H4 (cell line): ENCODE results near the gene SH3RF2. TPM values are rescaled to one million over a fixed set of nuclear protein-coding genes. Genes with fewer than 3 reads are reported as not detected.
A peak's percentile ranks its signal among the peaks of the same experiment; 100 is the strongest.
"Not testable (repeated sequence)": the region's sequence is repeated elsewhere in the genome, so short reads cannot be mapped to it uniquely, and the experiment has no call there.

Experiments
- DNase-seq: peaks from one replicate; pipeline ENCODE4 v3.0.0-alpha.2; 2015; ENCODE audit warnings: low spot score
- total RNA-seq: library from RNA; depleted of rRNA; stranded (reverse); fragments of >200 nt; shearing (Covaris generic); gene quantifications from 2 replicates; pipeline ENCODE4 v1.2.3, GENCODE V29; 2014

The SH3RF2 gene
- total RNA-seq, 1 experiment from 2014 or later: 3.0 TPM

DNA sequence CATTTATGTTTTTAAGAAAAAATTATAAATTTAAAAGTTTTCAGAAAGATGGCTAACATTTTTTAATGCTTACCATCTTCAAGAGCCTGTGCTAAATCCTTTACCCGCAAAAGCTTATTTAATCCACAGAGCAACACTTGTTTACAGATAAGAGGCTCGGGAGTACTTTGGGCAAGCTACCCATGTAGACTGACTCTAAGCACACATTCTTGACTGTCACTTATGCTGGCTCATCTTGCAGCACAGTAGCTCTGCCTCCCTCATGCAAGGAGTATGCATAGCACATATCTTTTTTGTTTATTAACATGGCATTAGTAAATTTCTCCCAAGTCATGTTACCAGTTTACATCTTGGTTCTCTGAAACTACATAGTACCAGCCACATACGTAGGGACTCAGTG lies 14.7 kb downstream of the SH3RF2 start:
- no peak for DNase-seq

DNA sequence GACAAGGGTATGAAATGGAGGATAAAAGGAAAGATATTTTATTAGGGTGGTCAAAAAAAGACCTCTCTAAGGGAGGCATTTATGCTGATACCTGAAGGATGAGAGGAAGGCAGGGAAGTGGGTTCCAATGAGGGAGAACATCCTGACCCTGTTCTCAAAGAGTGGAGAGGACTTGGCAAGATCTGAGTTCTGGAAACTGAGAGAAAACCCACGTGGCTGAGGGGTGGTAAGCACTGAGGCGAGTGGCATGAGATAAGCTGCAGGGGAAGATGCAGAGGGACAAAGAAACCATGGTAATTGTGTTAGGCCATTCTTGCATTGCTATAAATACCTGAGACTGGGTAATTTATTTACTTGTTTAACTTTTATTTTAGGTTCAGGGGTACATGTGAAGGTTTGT lies 16.8 kb downstream of the SH3RF2 start:
- no peak for DNase-seq

DNA sequence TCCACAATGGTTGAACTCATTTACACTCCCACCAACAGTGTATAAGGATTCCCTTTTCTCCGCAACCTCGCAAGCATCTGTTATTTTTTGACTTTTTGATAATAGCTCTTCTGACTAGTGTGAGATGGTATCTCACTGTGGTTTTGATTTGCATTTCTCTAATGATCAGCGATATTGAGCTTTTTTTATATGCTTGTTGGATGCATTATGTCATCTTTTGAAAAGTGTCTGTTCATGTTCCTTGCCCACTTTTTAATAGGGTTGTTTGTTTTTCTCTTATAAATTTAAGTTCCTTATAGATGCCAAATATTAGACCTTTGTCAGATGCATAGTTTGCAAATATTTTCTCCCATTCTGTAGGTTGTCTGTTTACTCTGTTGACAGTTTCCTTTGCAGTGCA lies 17.8 kb downstream of the SH3RF2 start:
- DNase-seq: not testable (repeated sequence)

DNA sequence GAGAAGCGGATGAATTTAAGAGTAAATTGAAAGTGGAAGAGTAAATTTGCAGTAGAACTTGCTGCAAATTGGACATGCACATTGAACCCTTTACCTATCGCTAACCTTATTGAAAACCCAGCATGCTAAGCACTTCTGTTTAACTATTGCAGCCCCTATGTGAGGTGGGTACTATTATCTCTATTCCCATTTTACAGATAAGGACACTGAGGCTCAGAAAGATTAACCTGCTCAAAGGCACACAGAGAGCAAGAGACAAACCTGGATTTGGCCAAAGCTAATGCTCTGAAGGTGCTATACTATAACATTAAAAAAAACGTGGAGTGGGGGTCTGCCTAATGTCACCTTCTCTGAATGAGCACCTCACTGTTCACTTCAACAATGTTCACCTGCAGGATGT lies 21.0 kb downstream of the SH3RF2 start:
- DNase-seq: no peak

DNA sequence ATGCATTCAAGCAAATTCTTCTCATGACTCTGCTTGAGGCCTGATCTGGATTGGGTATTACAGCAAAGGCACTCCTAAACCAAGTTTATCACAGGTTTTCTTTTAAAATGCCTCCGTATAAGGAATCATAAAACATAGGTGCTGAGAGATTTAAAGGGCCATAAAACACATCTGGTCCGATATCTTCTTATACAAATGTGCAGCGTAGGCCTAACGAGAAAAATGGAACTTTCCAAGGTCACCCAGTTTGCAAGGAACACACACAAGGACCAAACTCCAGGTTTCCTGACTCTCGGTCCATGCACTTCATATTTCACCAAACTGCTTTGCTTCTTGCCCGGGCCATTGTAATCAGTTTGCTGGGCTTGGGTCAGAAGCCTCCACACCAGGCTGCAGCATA lies 22.1 kb downstream of the SH3RF2 start:
- DNase-seq: no peak

DNA sequence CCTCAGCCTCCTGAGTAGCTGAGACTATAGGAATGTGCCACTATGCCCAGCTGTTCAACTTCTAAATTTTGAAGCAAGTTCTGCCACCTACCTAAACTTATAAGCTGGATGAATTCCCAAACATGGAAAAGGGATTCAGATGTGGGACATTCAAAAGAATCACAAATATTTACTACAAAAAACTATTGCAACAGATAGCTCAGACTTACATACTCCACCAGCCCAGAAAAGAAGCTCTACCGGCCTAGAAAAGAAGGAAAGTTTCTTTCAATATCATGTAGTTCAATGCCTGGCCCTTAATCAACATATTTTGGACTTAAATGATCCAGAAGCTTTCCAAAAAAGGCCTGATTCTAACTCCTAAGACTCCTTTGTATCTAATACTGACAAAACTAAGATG lies 23.8 kb downstream of the SH3RF2 start:
- DNase-seq: no peak

DNA sequence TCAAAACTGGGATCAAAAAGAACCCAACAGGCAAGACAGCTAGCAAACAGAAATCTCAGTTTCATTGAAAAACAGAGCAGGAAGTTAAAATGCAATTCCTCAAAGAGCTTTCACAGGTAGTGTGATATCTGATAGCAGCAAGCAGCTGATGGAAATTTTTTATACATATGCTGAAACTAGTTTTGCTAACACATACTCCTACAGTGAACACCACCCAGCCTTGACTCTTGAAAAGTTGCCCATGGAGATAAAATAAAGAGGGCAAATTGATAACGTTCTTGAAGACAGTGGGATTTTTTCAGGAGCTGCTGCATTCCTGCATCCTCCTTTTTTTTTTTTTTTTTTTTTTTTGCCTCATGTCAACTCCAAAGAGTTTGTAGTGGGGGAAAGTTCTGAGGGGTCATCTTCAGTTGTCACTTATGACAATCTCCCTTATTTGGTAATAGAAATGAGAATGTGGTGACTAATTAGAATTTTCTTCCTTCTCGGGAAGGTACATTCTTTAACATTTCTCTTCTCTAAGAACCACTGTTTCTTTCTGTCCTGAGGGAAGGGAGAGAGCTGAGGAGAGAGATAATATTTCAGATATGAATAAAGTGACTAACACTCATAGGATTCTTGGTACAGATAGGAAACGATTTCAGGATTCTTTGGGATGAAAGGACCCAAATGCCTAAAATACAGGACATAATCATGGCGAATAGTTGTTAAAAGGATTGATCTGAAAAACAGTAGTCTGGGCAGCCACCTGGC lies 24.6 kb downstream of the SH3RF2 start:
- DNase-seq: no peak

DNA sequence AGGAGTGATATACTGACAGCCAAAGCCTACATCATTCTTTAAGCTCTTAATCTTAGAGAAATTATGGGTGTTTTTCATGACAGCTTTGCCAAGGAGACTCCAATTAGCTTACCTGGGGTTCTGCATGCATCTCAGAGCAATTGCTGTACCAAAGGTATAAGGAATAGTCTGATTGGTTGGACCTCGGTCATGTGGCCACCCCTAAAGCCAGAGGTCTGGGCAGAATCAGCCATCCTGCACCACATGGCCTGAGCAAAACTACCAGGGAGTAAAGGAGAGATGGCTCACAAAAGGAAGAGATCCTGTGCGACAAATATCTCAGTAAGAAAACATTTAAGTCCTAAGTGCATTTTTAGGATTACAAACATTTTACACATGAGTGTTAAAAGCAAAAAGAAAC lies 25.6 kb downstream of the SH3RF2 start:
- DNase-seq: no peak

DNA sequence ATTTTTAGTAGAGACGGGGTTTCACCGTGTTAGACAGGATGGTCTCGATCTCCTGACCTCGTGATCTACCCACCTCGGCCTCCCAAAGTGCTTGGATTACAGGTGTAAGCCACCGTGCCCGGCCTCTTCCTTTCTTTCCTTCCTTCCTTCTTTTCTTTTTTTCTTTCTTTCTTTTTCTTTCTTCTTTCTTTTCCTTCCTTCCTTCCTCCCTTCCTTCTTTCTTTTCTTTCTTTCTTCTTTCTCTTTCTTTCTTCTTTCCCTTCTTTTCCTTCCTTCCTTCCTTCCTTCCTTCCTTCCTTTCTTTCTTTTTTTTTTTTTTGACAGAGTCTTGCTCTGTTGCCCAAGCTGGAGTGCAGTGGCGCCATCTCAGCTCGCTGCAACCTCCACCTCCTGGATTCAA lies 27.6 kb downstream of the SH3RF2 start:
- not testable (repeated sequence) for DNase-seq

DNA sequence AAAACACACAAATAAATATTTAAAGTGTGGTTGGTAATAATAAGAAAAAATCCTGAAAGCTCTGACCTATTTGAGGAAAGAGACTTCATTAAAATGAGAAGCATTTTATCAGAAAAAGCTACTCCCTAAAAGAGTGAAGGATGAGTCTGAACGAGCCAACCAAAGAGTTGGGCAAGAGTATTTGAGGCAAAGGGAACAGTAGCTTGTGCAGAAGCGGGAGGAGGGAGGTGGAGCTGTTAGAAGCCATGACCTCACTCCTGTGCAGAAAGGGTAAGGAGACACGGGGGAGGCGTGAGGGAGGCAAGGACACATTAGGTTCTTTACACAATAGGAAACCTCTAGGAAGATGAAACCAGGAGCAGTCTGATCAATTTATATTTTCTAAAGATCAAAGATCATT lies 29.4 kb downstream of the SH3RF2 start:
- DNase-seq: no peak

DNA sequence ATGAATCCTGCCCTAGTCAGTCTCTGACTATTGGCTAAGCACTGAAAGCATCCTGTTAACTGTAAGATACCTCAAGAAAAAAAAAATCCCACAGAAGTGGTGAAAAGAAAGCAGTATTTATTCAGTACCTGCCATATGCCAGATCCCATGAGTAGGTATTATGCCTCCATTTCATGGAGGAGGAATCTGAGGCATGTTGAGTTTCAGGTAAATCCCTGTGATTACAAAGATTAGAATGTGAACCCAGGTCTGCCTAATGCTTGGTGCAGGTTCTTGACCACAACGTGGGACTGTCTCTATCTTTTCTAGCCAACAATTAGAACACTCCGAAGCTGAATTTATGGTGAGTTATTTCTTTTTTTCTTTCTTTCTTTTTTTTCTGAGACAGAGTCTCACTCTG lies 30.9 kb downstream of the SH3RF2 start:
- DNase-seq: no peak

DNA sequence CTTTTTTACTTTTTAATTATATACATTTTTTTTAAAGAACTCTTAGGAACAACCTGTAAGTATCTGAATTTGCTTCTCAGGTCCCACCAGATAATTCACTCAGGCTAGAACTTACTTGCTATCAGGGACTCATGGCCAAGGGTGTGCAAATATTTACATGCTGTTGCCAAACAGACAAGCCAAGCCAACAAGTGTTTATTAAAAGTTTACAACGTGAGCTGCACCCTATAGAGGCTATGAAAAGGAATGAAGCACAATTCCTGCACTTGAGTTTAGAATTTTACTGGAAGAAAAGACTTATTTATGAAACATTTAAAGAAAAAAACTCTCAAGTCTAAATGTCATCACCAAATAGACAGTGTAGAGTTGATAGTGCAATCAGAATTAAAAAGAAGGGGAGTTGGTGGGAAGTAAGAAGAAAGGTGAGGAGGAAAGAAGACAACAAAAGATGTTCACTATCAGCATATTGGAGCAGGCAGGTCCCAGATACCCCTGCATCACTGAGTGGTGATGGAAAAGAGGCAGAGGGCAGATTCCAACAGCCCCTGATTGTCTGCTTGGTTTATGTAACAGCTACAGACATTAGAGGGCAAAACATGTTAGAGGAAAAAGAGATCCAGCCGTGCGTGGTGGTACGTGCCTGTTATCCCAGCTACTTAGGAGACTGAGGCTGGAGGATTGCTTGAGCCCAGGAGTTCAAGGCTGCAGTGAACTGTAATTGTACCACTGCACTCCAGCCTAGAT lies 32.8 kb downstream of the SH3RF2 start:
- DNase-seq: no peak

DNA sequence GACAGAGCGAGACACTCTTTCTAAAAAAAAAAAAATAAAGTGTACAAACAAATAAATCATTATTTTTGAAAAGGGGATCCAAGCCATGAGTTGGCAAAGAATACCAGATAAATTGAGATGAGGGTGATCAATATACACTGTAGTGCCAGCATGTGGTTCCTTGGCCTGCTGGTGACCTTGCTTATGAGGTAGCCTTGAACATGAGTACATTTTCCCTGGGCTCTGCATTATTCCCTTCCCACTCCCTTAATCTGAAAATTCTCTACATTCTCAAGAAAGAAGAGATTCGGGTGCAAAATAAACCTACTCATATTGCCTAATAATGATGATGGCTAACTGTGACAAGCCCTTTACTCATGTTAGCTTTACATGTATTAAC lies 33.3 kb downstream of the SH3RF2 start:
- no peak for DNase-seq

DNA sequence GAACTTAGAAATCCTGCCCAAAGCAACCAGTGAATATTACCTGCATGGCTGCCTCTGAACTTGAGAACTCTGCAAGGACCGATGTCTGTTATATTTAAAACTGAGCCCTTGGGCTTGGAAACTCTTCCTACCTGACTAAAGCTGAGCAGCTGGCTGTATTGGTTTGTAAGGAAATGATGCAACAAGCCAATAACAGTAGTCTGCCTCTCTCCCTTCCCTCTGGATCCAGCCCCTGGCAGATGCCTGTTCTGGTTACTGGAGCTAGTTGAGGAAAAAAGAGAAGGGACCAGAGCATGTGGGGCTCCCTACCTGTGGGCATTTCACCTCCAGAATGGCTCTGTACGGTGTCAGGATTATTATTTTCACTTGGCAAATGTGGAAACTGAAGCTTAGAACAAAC lies 34.7 kb downstream of the SH3RF2 start:
- DNase-seq: no peak

DNA sequence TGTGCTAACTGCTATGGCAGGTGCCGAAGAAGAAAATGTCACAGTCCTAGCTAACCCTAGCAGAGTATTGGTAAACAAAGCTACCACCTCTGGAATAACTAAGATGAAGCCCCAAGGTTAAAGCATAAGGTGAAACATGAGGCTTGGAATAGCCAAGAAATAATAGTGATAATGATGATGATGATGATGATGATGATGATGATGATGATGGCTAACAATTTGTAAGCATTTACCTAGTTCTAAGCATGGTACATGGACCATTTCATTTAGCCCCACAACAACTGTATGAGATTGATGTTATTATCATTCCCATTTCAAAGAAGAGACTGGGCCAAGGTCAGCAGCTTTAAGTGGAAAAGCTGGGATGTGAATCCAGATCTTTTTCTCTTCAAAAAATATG lies 35.3 kb downstream of the SH3RF2 start:
- DNase-seq: no peak

DNA sequence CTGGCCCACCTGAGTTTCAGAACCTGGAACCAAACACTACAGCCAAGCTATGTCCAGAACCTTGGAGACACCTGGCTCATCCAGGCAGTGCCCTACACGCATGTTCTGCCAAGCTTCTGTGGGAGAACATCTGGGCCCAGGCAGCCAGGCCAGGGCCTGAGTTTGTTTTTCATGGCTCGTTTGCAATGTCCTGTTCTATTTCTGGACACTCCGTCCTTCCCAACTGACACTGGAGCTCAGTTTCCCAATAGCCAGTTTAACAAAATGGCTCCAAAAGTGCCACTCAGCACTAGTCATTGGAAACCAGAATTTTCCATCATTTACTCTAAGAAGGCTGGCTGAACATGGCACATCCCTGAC lies 38.6 kb downstream of the SH3RF2 start:
- no peak for DNase-seq

DNA sequence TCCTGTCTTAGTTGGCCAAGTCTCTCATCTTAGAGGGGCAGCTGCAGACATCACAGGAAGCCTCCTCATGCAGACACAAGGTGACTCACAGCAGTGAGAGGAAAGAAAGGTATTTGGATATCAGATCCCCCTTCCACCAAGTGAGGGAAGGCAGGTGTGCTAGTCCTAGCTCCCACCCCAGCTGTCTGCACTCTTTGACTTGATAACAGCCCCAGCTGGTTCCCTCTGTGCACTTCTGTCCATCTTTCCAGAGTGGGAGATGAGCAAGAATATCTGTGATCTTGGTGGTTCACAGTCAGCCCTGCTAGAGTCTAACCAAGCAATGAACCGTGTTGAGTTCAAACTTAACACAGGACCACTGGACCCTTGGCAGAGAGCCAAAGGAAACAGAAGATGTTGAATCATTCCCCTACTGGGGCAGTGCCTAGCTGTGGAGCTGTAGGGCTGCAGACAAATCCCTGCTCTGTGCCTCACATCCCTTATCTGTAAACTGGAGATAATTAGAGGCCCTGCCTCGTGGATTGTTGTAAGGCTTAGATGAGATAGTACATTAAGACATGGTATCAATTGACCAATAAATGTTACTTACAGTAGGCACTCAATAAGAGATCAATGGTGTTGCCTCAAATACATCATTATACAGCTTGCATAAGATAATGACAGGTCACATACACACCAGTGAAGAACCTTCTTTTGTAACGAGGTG lies 39.1 kb downstream of the SH3RF2 start:
- peak; percentile 38 for DNase-seq

DNA sequence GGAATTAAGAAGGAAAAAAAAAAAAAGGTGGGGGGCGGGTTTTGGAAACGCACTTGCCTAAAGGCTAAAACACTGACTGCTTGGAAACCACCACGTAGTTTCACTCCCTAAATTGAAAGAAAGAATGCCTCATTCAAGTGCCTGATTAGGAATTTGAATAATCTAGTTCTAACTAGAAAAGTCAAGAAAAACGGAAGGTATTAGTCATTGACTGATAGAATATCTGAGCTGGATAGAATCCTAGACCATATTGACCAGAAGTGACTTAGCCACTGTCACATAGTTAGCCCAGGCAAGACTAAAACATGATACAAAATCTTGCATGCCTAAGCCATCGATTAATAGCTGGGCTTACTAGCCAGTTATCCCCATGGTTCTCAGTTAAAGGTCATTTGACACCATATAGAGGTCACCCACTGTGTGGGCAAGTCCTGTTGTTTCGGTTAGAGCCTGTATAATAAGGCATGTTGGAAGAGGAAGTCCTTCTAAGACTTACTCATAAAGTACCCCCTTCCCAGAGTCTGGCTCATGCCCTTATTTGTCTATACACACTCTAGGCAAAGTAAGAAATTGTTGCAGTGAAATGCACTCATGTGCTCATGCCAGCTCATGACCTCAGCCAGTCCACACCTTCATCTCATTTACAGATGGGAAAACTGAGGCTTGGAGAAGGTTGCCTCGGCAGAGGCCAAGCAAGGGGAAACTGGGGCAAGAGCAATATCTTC lies 40.2 kb downstream of the SH3RF2 start:
- no peak for DNase-seq

DNA sequence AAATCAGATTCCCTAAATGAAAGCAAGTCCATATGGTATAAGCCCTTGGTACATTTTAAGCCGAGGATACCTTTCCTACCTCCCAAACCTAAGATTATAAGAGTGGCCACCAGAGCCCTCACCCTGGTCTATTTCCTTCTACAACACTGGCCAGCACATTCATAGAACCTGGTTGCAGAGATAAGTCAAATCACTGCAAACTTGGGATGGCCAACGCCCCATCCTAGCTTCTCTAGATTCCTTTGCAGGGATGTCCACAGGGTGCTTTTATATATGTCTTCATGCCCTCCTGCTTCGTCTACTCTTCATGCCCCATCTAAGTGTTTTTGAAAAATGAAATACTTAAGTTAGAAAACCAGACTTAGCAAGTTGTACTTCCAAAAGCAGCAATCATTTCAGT lies 41.8 kb downstream of the SH3RF2 start:
- DNase-seq: no peak

DNA sequence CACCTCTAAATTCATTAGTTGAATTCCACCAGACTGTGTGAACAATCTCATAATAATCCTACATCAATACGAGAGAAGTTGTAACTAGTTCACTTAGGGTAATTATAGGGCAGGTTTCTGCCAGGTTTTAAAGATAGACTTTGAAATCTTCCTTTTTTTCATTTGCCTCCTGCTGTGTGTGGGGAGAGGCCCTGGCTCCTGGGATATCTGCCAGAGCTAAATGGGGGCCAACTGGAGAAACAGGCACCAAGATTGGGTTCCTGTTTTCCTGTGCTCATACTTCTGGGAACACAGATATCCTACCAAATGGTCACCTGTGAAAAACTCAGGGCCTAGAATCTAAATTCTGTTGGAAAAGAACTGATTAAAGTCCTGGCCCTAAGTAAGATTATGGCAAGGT lies 42.3 kb downstream of the SH3RF2 start:
- DNase-seq: no peak

DNA sequence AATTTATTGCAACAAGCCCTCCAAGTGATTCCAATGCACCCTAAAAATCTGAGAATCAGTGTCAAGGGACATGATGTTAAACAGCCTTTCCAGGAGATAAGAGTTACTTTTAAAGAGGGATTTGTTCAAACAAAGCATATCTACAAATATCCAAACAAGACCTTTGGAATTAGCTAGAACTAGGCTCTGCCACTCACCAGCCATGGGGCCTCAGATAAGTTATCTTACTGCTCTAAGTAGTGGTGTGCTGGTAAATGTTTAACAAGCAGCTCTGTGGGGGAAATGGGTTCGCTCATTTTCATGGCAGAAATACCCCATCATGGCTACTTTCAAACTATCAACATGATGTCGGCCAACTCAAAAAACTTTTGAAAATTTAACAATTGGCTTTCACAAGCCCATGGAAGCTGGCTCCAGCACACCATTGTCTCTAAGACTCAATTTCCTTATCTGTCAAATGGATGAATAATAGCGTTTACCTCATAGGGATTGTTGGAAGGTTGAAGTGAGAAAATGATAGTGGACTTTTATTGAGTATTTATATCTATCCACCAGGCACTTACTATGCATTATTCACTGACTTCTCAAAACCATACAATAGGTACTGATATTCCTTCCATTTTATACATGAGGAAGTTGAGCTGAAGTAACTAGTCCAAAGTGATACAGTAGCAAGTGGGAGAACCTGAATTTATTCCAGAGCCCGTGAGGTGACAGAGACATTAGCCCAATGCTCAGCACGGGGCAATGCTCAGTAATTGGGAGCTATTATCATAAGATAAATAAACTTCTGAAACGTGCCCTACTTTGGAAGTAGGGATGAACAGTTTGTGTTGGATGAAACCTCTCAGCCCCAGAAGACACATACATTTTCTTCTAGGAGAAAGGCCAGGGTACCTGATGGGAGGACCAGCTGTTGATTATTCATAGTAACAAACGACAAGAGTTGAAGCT lies 43.2 kb downstream of the SH3RF2 start:
- DNase-seq: no peak
